SKM-1 (cell line): ENCODE data around the gene FAM168A.

Source experiments
- DNase-seq: peaks from one replicate; lab custom pipeline; 2025; ENCODE audit not compliant: unreplicated experiment; lab: John Stamatoyannopoulos, UW

Gene FAM168A

GRCh38 chr11:73521621-73522020 lies 76.3 kb downstream of the FAM168A start:
- DNase-seq = no peak

- no peak for DNase-seq
Observed at GRCh38 chr11:73520353-73521061, 77.4 kb downstream of the FAM168A start.

- DNase-seq = no peak
Observed at GRCh38 chr11:73519266-73519665, 78.6 kb downstream of the FAM168A start.

GRCh38 chr11:73518195-73518594 lies 79.7 kb downstream of the FAM168A start:
- no peak for DNase-seq

GRCh38 chr11:73516080-73516479 lies 81.8 kb downstream of the FAM168A start:
- no peak for DNase-seq

GRCh38 chr11:73513707-73514106 lies 84.2 kb downstream of the FAM168A start:
- DNase-seq = no peak

- no peak for DNase-seq
Observed at GRCh38 chr11:73510877-73511276, 87.0 kb downstream of the FAM168A start.

- no peak for DNase-seq
Observed at GRCh38 chr11:73510106-73510505, 87.8 kb downstream of the FAM168A start.

GRCh38 chr11:73509188-73509587 lies 88.7 kb downstream of the FAM168A start:
- DNase-seq = no peak

GRCh38 chr11:73508243-73509176 lies 89.4 kb downstream of the FAM168A start:
- DNase-seq = no peak

GRCh38 chr11:73507086-73507485 lies 90.8 kb downstream of the FAM168A start:
- DNase-seq = no peak

GRCh38 chr11:73506038-73506437 lies 91.9 kb downstream of the FAM168A start:
- no peak for DNase-seq

GRCh38 chr11:73498343-73498742 lies 99.6 kb downstream of the FAM168A start:
- no peak for DNase-seq

GRCh38 chr11:73496134-73496533 lies 101.8 kb downstream of the FAM168A start:
- DNase-seq = no peak

- DNase-seq = no peak
Observed at GRCh38 chr11:73495731-73496130, 102.2 kb downstream of the FAM168A start.

GRCh38 chr11:73493956-73494598 lies 103.8 kb downstream of the FAM168A start:
- DNase-seq = no peak

GRCh38 chr11:73481626-73482025 lies 116.3 kb downstream of the FAM168A start:
- no peak for DNase-seq

GRCh38 chr11:73480677-73481076 lies 117.2 kb downstream of the FAM168A start:
- no peak for DNase-seq

- DNase-seq = peak; percentile 23
Observed at GRCh38 chr11:73478737-73479347, 119.1 kb downstream of the FAM168A start.

GRCh38 chr11:73477518-73477917 lies 120.4 kb downstream of the FAM168A start:
- no peak for DNase-seq

GRCh38 chr11:73475549-73476095 lies 122.3 kb downstream of the FAM168A start:
- no peak for DNase-seq
